SU-DHL-6 (cell line): Measurements from ENCODE around the gene MKKS.

Experiments used
- H2AFZ ChIP-seq: fragments of 200-600 bp; sonication (generic); 2 replicates; pipeline ENCODE4 v1.6.1; 2014; ENCODE audit warnings: low read depth, mild to moderate bottlenecking, moderate library complexity, mixed read lengths, antibody characterized with exemption, low read length; ENCODE audit not compliant: severe bottlenecking
- H3F3A ChIP-seq: fragments of 200-600 bp; shearing (Covaris generic); 2 replicates; pipeline ENCODE4 v1.6.0; 2016; ENCODE audit warnings: antibody characterized with exemption, mild to moderate bottlenecking; ENCODE audit not compliant: insufficient read depth
- H3K27ac ChIP-seq: fragments of 200-600 bp; sonication (generic); 2 replicates; pipeline ENCODE4 v1.5.1; 2016; ENCODE audit warnings: low read depth, mild to moderate bottlenecking, low read length, moderate library complexity, mixed read lengths
- H3K27me3 ChIP-seq: fragments of 200-600 bp; sonication (generic), shearing (Covaris generic); 2 replicates; pipeline ENCODE4 v1.6.0; 2014; ENCODE audit warnings: mild to moderate bottlenecking, low read length
- H3K36me3 ChIP-seq: fragments of 200-600 bp; sonication (generic); 2 replicates; pipeline ENCODE4 v1.6.1; 2014; ENCODE audit warnings: mild to moderate bottlenecking, low read length, mixed read lengths
- H3K4me2 ChIP-seq: fragments of 300-600, 200-600 bp; shearing (Covaris generic), sonication (generic); 2 replicates; pipeline ENCODE4 v1.6.0; 2014; ENCODE audit warnings: low read length, low read depth, mild to moderate bottlenecking; ENCODE audit not compliant: poor library complexity, severe bottlenecking
- H3K4me3 ChIP-seq: fragments of 200-600 bp; sonication (generic); 2 replicates; pipeline ENCODE4 v1.5.1; 2014; ENCODE audit warnings: antibody characterized with exemption, low read length, mild to moderate bottlenecking, mixed read lengths; ENCODE audit not compliant: insufficient read depth, poor library complexity, severe bottlenecking
- H3K79me2 ChIP-seq: fragments of 200-600 bp; sonication (generic); 2 replicates; pipeline ENCODE4 v1.6.1; 2014; ENCODE audit warnings: mild to moderate bottlenecking, low read length, moderate library complexity; ENCODE audit not compliant: insufficient read depth
- H3K9ac ChIP-seq: fragments of 200-600 bp; sonication (generic); 2 replicates; pipeline ENCODE4 v1.7.0; 2014; ENCODE audit warnings: mild to moderate bottlenecking, low read length
- H3K9me2 ChIP-seq: fragments of 200-600 bp; sonication (generic); replicated peaks from 2 replicates; pipeline ENCODE4 v1.6.1; 2014; ENCODE audit warnings: low read length; ENCODE audit not compliant: insufficient read depth
- H3K9me3 ChIP-seq: fragments of 200-600 bp; sonication (generic); 2 replicates; pipeline ENCODE4 v1.6.1; 2014; ENCODE audit warnings: low read length, mixed read lengths; ENCODE audit not compliant: insufficient read depth
- H4K20me1 ChIP-seq: fragments of 200-600 bp; sonication (generic); 2 replicates; pipeline ENCODE4 v1.6.1; 2014; ENCODE audit warnings: low read depth, mild to moderate bottlenecking, antibody characterized with exemption, low read length, moderate library complexity, mixed read lengths
- CTCF ChIP-seq: fragments of 200-600 bp; sonication (generic); IDR thresholded peaks from one replicate; pipeline ENCODE4 v1.5.1; 2017; ENCODE audit warnings: antibody characterized with exemption, mild to moderate bottlenecking, low read length, moderate library complexity; ENCODE audit not compliant: insufficient read depth, poor library complexity, severe bottlenecking
- EZH2phosphoT487 ChIP-seq: fragments of 200-600 bp; sonication (generic), shearing (Covaris generic); conservative IDR thresholded peaks from 2 replicates; pipeline ENCODE4 v1.6.1; 2018; ENCODE audit warnings: mild to moderate bottlenecking, antibody characterized with exemption, low read length, moderate library complexity, mixed read lengths

The MKKS gene

GRCh38 chr20:10430704-10431103 lies 3.3 kb downstream of the MKKS start:
- peaks cover 69% of the 10 kb centered on the region for H3K79me2 ChIP-seq
- peaks cover 5% of the 10 kb centered on the region; the same call in 1 of the 2 replicates for H4K20me1 ChIP-seq
- TF ChIP-seq CTCF: no peak
- no peak for TF ChIP-seq EZH2phosphoT487
- H3K27ac ChIP-seq: no peak overlapping the region
- H2AFZ ChIP-seq: no peak overlapping the region
- H3K4me3 ChIP-seq: no peak overlapping the region
- peaks cover 15% of the 10 kb centered on the region for H3F3A ChIP-seq
- H3K9me2 ChIP-seq: no peaks in the 10 kb centered on the region
- no peaks in the 10 kb centered on the region for H3K9me3 ChIP-seq
- no peak overlapping the region for H3K4me2 ChIP-seq
- no peaks in the 10 kb centered on the region for H3K27me3 ChIP-seq
- H3K36me3 ChIP-seq: no peaks in the 10 kb centered on the region
- no peak overlapping the region for H3K9ac ChIP-seq

GRCh38 chr20:10430000-10430466 lies 4.0 kb downstream of the MKKS start:
- peaks cover 15% of the 10 kb centered on the region for H3F3A ChIP-seq
- no peak overlapping the region for H3K4me3 ChIP-seq
- no peaks in the 10 kb centered on the region for H3K27me3 ChIP-seq
- no peaks in the 10 kb centered on the region for H3K9me2 ChIP-seq
- peaks cover 5% of the 10 kb centered on the region; the same call in 1 of the 2 replicates for H4K20me1 ChIP-seq
- TF ChIP-seq EZH2phosphoT487: no peak
- TF ChIP-seq CTCF: no peak
- H3K27ac ChIP-seq: no peak overlapping the region
- H3K36me3 ChIP-seq: peaks cover 5% of the 10 kb centered on the region; the same call in 1 of the 2 replicates
- no peak overlapping the region for H2AFZ ChIP-seq
- H3K9ac ChIP-seq: no peak overlapping the region
- no peaks in the 10 kb centered on the region for H3K9me3 ChIP-seq
- H3K4me2 ChIP-seq: no peak overlapping the region
- H3K79me2 ChIP-seq: peaks cover 70% of the 10 kb centered on the region

GRCh38 chr20:10429443-10429981 lies 4.5 kb downstream of the MKKS start:
- H3K9ac ChIP-seq: no peak overlapping the region
- no peaks in the 10 kb centered on the region for H3K9me2 ChIP-seq
- H3K9me3 ChIP-seq: no peaks in the 10 kb centered on the region
- no peak overlapping the region for H3K4me2 ChIP-seq
- peaks cover 5% of the 10 kb centered on the region; the same call in 1 of the 2 replicates for H4K20me1 ChIP-seq
- H3K4me3 ChIP-seq: no peak overlapping the region
- no peaks in the 10 kb centered on the region for H3K27me3 ChIP-seq
- H3K36me3 ChIP-seq: peaks cover 6% of the 10 kb centered on the region; the same call in 1 of the 2 replicates
- H3K79me2 ChIP-seq: peaks cover 74% of the 10 kb centered on the region
- no peak overlapping the region for H3K27ac ChIP-seq
- TF ChIP-seq CTCF (no peak), EZH2phosphoT487 (no peak)
- no peak overlapping the region for H2AFZ ChIP-seq
- peaks cover 11% of the 10 kb centered on the region for H3F3A ChIP-seq
